Sciatic nerve (tissue), 2 donors: Measurements from ENCODE around the gene POLR1D. TPM values are rescaled to one million over a fixed set of nuclear protein-coding genes. Genes with fewer than 3 reads are reported as not detected.

Experiments used
- ATAC-seq: fragments of 200-7000 bp; cut with Tn5 transposase; one replicate; pipeline ENCODE4 v1.9.1; 2020; ENCODE audit warnings: mild to moderate bottlenecking, moderate library complexity
- DNase-seq: peaks from one replicate; pipeline ENCODE4 v3.0.0-alpha.2; 2020; ENCODE audit warnings: low spot score
- intact Hi-C: fragments of 100-400 bp; cut with DNase I; formaldehyde crosslinking; loops from one replicate; pipeline ENCODE4 v1.14.2; 2022
- total RNA-seq: library from RNA; stranded (reverse); fragmentation: NEBNext Ultra II Directional; extraction: Animal tissue kit (Norgen Biotek cat#: 25700); gene quantifications from one replicate; pipeline ENCODE4 v1.2.1, GENCODE V29; 2021
- donor health status: DM: no; HTN: no; CAD: no.
- donor health status: DM: no; HTN: no; CAD: no.

POLR1D gene
- total RNA-seq, 1 donor from 2014 or later = 84.7 TPM

DNA sequence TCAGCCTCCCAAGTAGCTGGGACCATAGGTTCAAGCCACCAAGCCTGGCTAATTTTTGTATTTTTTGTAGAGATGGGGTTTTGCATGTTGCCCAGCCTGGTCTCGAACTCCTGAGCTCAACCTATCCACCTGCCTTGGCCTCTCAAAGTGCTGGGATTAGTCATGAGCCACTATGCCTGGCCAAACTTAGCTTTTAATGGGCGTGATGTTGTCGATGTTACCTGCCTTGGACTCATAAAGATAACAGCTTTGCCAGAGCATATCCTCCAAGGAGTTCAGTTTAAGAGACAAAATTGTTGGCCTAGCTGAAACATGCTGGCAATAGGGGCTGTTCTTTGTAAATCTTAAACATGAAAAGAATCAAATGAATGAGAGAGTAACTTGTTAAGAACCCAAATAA, 13.1 kb downstream of the POLR1D start:
- DNase-seq (no peak), ATAC-seq (no peak)
- intact Hi-C loops = no loop called here

DNA sequence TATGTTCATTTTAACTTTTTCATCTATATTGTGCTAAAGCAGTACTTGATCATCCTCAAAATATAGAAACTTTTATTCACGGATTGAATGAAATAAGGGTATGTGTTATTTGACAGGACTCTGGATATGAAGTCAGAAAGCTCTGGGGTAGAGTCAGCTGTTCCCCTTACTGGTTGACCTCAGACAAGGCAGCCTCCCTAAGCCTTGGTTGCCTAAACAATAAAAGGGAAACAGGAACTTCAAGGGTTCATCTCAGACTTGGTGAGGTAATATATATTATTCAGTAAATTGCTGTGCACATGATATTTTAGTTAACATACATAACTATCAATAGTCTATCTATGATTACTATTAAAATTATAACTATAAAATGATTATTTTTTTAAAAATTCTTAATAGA, 13.6 kb downstream of the POLR1D start:
- DNase-seq = no peak
- ATAC-seq = no peak
- intact Hi-C loops = no loop called here

DNA sequence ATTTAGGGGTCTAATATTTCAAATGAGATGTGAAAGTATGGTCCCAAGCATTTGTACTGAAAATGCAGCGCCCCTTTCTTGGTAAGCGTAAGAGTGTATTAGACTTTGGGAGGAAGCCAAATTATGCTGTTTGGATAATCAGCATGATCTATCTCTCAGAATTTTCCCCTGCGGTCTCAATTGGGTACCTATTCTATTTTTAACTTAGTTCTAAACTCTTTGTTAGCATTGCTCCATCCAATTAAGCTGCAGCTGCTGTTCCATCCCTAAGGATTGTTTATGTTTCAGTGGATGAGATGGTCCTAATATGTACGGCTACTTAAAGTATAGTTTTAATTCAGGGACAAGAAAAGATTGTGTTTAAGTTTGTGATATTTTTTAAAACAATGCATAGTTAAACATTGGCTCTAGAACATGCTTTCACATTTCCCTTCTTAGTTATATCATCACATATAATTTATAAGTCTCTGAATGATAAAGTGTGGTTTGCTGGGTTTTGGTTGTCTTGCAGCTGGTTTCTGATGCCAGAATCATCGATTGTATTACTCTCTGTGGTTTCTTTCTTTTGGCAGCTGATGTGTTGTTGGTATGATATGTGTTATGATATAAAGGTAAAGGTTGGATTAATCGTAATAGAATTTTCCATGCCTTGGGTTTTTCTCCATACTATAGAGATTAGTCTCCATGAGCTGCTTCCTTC, 15.0 kb downstream of the POLR1D start:
- intact Hi-C loops = no loop called here

DNA sequence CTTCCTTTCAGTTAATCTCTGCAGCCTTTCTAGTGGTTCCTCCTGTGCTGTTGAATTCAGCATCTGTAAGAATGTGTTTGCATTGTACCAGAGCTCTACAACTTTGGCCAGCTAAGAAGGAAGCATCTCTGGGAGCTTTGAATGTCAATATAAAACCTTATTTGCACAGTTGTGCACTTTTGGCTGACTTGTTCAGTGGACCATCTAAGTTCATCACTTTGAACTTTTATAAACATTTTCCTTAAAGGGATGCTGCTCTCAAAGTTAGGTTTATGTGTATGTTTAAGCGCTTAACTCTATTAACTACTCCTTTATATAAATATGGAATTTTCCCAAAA, 15.6 kb downstream of the POLR1D start:
- DNase-seq (no peak), ATAC-seq (no peak)
- intact Hi-C loops = no loop called here

More for the DNA sequence above, 15.0 kb downstream of the POLR1D start:
- DNase-seq (no peak), ATAC-seq (no peak)

DNA sequence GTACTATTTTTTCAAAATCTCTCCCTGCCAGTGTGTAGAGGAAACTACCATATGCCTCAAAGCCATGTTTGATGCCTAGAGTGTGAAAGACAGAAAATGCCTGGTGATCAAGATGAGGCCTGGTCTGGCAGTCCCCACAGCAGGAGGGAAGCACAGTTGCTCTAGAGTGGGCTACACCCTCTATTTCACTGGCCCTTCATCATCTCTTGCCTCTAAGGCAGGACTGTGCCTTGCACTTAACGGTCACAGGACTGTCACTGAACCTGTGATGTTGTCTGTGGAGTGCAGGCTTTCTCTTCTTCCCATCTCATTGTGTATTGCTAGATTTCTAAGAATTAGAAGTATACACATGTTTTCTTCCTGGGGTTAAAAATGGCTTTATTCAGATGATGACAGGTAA, 16.3 kb downstream of the POLR1D start:
- ATAC-seq = no peak
- no peak for DNase-seq
- intact Hi-C loops = no loop called here

DNA sequence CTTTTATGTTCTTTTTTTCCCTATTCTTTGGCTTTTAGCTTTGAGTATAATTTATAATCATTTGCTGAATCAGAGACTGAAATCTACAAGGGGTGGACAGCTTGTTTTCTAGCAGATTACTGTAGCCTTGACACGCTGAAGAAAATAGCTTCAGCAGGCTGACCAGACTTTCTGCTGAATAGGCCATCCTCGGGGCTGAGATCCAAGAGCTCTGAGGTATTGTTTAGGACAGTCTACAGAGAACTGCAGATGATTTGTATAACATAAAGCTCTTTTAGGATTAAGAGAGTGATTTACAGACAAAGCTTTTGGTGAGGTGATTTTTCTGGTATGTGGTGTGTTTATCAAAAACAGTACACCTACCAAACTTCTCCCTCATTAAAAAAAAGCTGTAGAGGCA, 16.8 kb downstream of the POLR1D start:
- intact Hi-C loops = no loop called here
- DNase-seq = no peak
- peak; percentile 50 for ATAC-seq

DNA sequence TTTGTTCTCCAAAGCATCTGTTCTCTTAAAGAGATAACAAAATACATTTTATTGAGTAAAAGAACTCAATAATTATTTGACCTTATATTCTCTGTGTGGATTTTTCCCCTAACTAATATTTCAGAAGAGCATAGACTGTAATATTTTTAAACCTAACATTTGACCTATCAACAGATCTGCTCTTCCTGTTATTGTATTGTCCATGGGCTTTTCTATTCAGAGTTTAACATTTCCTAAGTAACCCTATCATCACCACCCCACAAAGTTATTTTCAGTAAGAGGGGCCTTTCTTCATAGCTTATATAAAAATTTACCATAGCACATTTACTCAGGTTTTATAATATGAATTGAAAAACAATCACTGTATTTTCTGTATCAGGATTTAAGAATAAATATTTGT, 17.5 kb downstream of the POLR1D start:
- intact Hi-C loops = no loop called here
- DNase-seq (no peak), ATAC-seq (no peak)

DNA sequence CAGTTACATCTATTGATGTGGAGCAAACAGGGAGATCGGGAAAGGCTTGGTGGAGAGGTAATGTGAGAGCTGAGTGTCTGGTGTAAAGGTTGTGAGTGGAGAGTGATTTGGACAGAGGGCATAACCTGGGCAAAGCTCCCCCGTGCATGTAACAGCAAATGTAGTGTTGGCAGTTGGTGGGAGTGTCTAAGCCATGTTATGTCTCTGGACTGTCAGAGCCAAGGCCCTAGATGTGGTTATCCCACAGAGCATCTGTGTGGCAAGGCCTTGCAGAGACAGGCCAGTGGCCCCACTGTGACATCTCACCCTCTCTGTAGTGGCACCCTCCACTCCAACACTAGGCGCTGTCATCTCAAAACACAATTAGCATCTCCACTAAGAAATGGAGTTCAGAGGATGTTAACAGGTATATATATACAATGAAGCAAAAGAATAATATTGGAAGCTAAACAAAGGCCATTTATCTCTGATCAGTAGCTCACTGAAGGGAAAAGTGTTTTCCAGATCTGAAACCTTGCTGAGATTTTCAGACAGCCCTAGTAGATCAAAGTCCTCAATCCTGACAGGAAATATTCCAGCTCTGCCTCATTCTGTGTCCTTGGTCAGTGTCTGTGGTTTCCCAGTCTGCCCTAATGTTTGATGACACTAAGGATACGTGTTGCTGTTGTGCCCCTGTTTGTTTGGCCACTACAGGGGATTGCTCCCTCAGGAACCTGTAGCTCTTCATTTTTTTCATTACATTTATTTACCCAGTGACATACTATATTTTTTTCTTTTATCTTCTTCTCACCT, 20.2 kb downstream of the POLR1D start:
- no peak for ATAC-seq
- intact Hi-C loops = no loop called here

DNA sequence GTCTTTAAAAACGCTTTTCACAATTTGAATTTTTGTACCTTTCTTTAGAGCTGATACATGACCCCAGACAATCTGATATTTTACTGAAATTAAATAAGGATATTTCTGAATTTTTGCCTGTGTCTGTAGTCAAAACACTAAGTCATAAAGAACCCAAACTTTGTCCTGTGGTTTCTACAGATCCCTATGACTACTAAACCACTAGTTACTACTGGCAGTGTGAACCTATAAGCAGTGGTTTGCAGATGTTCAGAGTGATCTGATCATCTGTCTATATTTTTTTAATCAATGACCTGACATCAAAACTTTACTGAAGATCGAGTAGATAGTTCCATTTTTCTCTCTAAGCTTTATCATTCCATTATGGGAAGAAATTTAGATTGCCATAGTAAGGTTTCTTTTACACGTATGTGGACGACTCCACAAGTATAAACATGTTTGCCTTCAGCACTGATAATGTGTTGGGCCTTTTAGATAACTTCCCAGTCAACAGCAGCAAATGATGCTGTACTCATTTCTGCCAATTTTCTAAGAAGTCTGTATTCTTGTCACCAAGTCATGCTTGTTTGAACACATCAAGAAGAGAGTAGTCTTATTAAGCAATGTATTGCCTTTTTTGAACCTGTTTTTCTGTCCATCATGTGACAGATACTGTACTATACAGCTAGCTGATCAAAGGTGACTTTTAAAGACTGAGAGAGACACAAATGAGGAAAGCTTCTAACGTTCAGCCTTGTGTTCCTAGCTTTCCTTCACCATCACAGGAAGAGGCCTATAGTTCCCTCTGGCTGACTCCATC, 21.8 kb downstream of the POLR1D start:
- intact Hi-C loops = no loop called here
- DNase-seq (no peak), ATAC-seq (no peak)

More for the DNA sequence above, 20.2 kb downstream of the POLR1D start:
- no peak for DNase-seq

DNA sequence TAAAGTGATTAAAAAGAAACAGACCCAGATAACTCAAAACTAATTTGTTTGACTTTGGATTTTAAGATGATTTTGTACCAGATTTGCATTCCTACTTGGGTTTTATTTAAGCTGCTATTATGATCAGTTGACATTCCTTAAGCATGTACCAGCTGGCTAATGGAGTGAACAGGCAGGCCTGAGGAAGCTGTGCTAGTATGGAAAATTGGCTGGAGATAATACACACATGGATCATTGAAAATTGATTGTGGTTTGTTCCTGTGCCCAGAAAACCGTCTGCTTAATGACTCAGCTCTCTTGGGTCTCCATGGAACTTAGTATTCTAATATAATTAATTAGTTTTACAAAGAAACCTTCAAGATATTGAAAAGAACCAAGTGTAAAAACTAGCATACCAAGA, 22.6 kb downstream of the POLR1D start:
- ATAC-seq = peak; percentile 75
- intact Hi-C loops = no loop called here

DNA sequence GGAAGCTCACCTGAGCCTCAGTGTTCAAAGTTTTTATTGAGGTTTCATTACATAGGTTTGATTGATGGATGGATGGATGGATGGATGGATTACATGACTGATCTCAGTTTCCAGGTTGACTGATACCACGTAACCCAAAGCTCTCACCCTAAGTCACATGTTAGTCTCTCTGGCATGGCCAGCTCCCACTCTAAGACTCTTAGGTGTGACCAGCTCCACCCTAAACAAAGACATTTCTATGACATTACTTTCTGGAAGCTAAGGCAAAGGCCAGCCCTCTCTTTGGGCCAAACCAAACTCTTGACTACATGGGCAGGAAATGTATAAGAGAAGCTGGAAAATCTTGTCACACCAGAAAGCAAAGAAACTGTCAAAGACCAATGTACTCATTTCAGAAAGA, 28.6 kb downstream of the POLR1D start:
- intact Hi-C loops = no loop called here
- DNase-seq (no peak), ATAC-seq (no peak)

More for the DNA sequence above, 22.6 kb downstream of the POLR1D start:
- DNase-seq = no peak

DNA sequence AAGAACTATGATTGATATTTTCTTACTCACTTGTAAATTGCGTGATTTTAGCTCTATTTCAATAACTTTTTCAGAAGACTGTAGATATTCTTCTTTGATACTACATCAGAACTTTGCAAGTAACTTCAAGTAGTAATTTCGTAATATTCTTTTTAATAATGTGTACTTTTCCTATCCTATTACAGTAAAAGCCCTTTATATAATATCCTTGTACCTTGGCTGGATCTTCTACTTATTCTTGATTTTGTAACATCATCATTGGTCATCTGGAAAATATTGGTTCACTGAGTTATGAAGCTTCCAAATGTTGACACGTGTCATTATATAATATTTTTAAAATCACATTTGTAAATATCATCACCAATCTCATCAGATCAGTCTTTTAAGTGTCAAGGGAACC, 32.4 kb downstream of the POLR1D start:
- intact Hi-C loops = no loop called here
- ATAC-seq = peak; percentile 55
- no peak for DNase-seq

DNA sequence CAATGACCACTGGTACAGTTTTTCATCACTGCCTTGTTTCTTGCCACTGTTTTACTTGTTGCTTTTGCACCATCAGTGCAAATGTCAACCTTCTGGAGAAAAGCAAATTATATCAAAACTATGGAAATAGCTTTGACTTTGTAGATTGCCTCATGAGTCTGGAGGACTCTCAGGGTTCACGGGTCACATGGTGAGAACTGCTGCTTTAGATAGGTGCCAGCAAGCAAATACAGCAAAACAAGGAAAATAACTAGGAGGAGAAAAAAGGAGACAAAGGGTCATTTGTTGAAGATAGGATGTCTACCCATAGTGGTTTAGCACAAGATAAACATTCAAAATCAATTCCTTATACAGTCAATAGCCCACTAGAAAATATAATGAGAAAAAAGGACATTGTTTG, 33.1 kb downstream of the POLR1D start:
- no peak for DNase-seq
- intact Hi-C loops = no loop called here
- no peak for ATAC-seq

DNA sequence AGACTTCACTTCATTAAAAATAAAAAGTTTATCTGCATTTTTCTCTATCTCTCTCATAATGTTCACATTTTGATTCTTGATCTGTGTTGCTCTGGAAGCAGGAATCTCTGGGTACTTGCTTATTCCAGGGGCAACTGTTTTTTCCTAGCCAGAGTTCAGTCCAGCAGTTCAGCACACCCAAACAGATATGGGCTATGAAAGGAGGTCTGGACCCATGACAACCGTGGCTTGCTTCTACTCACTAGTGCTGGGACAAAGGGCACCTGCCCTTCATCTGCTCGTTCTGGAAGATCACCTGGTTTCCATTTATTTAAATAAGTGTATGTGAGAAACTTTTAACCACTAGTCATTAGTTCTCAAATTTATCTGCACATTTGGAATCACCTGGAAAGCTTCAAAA, 36.0 kb downstream of the POLR1D start:
- DNase-seq (no peak), ATAC-seq (no peak)
- intact Hi-C loops = no loop called here

DNA sequence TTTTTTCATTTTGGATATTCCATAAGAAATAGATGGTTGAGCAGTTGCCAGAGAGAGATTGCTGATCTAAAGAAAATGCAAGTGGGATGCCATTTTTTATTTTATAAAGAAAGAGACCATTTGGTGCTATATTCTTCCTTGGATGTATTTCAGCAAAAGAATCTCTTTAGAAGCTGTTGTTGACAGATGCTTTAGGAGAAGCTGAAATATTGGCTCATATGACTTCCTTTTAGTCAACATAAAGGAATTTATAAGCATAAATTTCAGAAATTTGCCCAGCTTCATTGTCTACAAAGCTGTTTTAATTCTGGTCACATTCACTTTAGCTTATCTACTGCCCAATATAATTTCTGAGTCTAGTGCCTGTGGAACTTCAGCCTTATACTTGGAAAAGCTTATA, 36.9 kb downstream of the POLR1D start:
- ATAC-seq (no peak), DNase-seq (no peak)
- intact Hi-C loops = no loop called here

DNA sequence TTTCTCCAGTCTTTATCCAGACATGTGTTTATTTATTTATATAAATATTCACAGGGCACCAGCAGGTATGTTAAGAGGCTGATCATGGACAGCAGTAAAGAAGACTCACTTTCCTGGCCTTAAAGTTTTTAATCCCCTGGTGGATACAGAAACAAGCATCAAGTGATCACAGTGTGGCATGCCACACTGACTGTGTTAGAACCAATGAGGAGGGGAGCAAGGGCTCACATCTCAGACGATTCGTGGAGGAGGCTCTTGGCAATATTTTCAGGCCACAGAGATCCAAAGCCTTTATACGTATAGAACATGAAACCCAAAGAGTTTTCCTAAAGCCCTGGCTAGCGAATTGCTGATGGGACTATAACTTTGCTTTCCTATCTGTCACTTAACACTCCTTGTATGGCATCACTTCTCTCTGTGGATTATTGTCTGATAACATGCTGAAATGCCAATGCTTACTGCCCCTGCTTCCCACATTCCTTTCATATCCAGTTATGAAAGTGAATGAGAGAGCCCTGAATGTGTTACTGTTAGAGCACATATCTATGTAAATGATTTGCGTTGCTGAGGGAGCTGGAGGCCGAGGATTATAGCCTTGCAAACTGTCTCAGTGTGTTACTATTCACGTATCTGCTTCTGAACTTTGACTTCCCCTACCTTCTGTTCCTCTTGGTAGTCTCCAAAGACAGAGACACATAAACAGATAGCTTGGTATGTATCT, 37.6 kb downstream of the POLR1D start:
- intact Hi-C loops = no loop called here
- ATAC-seq = no peak
- no peak for DNase-seq

DNA sequence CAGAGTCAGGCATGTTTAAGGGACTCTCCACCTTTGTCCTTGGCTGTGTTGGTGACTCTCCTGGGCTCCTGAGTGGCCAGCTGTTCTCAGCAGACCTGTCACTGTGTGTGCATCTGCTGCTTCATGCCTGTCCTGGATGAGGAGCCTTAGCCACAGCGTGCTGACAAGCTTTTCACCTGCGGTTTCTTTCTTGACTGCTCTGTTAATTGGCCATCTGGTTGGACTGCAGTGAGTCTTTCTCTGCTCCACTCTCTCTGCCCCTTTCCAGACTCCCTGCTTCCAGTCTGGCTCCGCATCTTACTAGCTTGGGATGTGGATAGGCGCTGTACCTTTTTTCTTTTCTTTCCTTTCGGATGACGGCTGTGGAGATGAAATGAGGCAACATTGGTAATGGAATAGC, 38.8 kb downstream of the POLR1D start:
- intact Hi-C loops = no loop called here
- ATAC-seq (no peak), DNase-seq (no peak)

DNA sequence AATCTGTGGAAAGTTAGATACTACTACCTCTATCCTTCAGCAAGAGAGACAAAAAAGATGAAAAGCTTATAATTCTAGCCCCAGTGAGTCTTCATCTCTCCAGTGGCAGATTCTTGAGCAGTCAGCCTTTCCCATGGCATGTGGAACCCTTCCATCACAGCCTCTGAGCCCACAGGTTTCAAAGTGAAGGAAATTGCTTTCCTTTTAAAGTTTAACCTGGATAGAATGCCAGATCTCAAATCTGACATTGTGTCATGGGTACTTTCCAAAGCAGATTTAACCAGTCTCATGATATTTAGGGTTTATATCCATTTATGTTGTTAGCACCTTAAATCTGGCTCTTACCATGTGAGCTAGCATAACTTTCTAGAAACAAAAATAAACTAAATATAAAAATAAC, 39.3 kb downstream of the POLR1D start:
- ATAC-seq (no peak), DNase-seq (no peak)
- intact Hi-C loops = no loop called here

DNA sequence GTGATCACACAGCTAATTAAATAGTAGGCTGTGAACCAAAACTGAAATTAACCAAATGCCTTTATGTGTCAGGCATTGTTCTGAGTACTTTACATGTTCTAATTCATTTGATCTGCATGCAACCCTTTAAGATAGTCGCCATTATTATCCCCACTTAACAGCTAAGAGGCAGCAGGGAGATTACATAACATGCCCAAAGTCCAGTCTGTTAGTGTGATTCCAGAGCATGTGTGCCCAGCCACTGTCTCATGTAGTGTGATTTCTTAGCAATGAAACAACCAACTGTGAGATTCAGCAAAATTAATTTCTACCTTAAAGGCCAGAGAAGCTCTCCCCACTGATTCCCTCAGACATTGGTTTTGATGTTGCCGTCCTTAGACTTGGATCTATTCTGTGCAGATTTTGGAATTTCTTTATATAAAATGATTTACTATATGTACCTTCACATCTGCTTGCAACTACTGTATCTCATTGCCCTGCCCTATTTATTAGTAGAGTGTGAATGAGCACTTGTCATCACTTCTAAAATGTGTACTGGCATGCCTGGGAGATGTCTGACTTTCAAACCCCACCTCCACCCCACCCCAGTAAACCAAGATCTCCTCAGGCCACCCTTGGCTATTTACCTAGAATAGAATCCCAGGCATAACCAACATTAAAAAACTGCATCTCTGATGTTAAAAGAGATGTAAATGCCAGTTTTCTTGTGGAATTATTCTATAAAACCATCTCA, 41.2 kb downstream of the POLR1D start:
- DNase-seq (no peak), ATAC-seq (no peak)
- intact Hi-C loops = no loop called here
